SK-N-MC (cell line): ENCODE results near the gene UBAC2.

Source experiments
- DNase-seq: peaks from one replicate; pipeline ENCODE4 v3.0.0-alpha.2; 2011; ENCODE audit warnings: low read depth, low spot score
- H3K27ac ChIP-seq: fragments of 200-600 bp; sonication (generic); 2 replicates; pipeline ENCODE4 v1.5.1; 2016; ENCODE audit warnings: mixed run types
- H3K36me3 ChIP-seq: fragments of 200-600 bp; sonication (generic); 2 replicates; pipeline ENCODE4 v1.6.1; 2017; ENCODE audit warnings: antibody characterized with exemption, low read length, mixed read lengths; ENCODE audit not compliant: insufficient read depth
- H3K4me3 ChIP-seq: fragments of 200-600 bp; sonication (generic); 2 replicates; pipeline ENCODE4 v1.5.1; 2016
- H3K9ac ChIP-seq: fragments of 200-600 bp; sonication (generic); 2 replicates; pipeline ENCODE4 v1.8.0; 2017; ENCODE audit warnings: mixed run types, mixed read lengths; ENCODE audit not compliant: insufficient read length
- H3K9me3 ChIP-seq: fragments of 200-600 bp; sonication (generic); 2 replicates; pipeline ENCODE4 v1.6.1; 2017; ENCODE audit warnings: low read depth, mild to moderate bottlenecking, antibody characterized with exemption, low read length, moderate library complexity, mixed read lengths
- EZH2 ChIP-seq: fragments of 200-600 bp; sonication (generic); IDR thresholded peaks from one replicate; pipeline ENCODE4 v1.6.1; 2017; ENCODE audit warnings: antibody characterized with exemption
- FOXP2 ChIP-seq: optimal IDR thresholded peaks from 2 replicates; pipeline ENCODE3; 2011; ENCODE audit warnings: mild to moderate bottlenecking, moderate library complexity; ENCODE audit not compliant: insufficient read depth; ENCODE audit errors: extremely low read length, control extremely low read depth
- POLR2AphosphoS5 ChIP-seq: IDR thresholded peaks from 2 replicates; pipeline ENCODE4 v1.6.1; 2012; ENCODE audit warnings: mild to moderate bottlenecking, low read depth, low read length, borderline replicate concordance

Gene UBAC2

DNA sequence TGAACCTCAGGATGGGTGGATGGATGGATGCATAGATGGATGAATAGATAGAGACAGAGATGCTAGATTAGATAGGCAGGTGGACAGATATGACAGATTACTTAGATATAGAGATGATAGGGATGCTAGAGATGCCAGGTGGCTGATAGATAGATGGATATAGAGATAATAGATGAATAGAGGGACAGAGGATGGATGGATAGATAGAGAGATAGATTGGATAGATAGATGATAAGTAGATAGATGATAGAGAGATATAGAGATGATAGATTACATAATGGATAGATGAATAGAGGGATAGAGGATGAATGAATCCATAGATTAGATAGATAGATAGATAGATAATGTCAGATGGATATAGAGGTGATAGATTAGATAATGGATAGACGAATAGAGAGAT is 212.2 kb downstream of the UBAC2 start:
- TF ChIP-seq FOXP2, result no peak
- no peak for TF ChIP-seq POLR2AphosphoS5
- TF ChIP-seq EZH2, result no peak
- H3K27ac ChIP-seq, result no peak overlapping the region
- no peak overlapping the region for H3K9ac ChIP-seq

DNA sequence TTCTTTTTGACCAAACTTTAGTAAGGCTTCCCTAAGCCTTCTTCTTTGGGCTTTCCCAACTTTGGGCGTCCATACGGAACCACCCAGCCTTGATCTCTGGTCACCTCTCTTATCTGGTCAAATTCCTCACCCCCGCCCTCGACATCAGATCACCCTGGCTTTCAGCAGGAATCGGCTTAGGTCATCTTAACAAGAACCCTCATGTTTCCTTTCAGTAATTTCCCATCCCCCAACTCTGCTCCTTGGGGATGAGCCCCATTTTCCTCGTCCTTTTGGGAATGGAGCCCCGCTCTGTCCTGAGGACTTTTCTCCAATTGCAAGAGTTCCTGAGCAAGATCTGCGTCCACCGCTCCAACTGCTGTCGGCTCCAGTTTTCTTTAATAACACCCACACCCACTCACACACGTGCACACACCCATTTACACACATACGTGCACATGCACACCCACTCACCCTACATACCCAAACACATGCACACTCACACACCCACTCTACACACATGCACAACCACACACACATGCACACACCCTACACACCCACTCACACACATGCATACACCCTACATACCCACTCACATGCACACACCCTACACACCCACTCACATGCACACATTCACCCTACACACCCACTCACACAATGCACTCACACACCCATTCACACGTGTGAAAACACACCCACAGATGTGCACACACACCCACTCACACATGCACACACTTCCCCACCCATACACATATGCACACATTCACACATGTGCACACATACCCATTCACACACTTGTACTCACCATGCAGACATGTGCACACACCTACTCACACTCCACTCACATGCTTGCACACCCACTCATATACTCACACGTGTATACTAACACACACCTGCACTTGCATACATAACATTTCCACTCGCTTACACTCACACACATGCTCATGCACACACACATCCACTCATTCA is 213.7 kb downstream of the UBAC2 start:
- no peak overlapping the region for H3K9ac ChIP-seq
- no peaks in the 10 kb centered on the region for H3K9me3 ChIP-seq
- no peak overlapping the region for H3K4me3 ChIP-seq
- H3K27ac ChIP-seq, result no peak overlapping the region
- TF ChIP-seq FOXP2 (no peak), POLR2AphosphoS5 (no peak), EZH2 (no peak)
- no peaks in the 10 kb centered on the region for H3K36me3 ChIP-seq
- DNase-seq, result no peak

More for the DNA sequence above, 212.2 kb downstream of the UBAC2 start:
- no peak for DNase-seq
- no peak overlapping the region for H3K4me3 ChIP-seq
- no peaks in the 10 kb centered on the region for H3K9me3 ChIP-seq
- H3K36me3 ChIP-seq, result no peaks in the 10 kb centered on the region

DNA sequence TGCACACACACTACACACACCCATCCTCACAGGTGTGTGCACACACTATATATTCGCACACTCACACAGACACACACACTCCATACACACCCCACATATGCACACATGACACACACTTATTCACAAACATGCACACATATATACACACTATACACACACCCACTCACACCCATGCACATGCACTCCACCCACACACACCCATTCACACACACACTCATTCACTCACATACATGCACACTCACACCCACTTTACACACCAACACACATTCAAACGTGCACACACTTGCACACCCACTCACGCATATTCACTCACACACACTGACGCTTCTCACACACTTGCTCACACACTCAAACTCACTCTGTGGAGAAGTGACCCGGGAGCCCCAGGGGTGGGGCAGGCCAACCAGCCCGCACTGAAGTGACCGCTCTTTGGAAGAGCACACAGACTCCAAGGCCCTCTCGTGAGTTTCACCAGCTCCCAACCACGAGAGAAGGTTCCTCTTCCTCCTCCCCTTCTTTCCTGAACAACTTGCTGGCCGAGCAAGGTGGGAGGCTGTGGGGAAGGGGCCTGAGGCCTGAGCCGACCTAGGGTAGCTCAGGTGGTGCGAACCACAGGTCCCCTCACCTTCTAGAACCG is 214.5 kb downstream of the UBAC2 start:
- Histone ChIP-seq H3K27ac (no peak overlapping the region), H3K4me3 (no peak overlapping the region), H3K9me3 (no peaks in the 10 kb centered on the region), H3K36me3 (no peaks in the 10 kb centered on the region), H3K9ac (no peak overlapping the region)
- DNase-seq, result no peak
- no peak for TF ChIP-seq EZH2
- TF ChIP-seq FOXP2, result no peak
- TF ChIP-seq POLR2AphosphoS5, result no peak

DNA sequence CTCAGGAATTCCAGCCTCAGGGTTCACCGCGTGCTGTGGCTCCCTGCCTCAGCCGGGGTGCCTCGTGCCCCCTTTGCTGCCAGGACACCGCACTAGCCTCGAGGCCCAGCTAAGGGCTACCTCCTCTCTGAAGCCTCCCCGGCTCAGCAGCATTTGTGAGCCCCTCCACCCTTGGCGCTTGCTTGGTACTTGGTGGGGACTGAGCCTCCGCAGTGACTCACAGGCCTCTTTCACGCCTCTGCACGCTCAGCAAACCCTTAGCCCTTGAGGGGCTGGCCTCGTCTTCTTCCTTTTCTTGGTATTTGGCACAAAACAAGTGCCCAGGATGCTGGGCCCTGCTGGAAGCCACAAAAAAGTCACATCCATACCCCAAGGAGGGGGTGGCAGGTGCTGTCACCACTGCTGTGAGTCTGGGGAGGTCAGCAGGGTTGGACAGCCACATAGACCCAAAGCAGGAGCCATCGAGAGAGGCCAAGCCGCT is 215.2 kb downstream of the UBAC2 start:
- no peaks in the 10 kb centered on the region for H3K36me3 ChIP-seq
- no peaks in the 10 kb centered on the region for H3K9me3 ChIP-seq
- no peak overlapping the region for H3K9ac ChIP-seq
- no peak overlapping the region for H3K27ac ChIP-seq
- TF ChIP-seq POLR2AphosphoS5 (no peak), EZH2 (no peak), FOXP2 (no peak)
- H3K4me3 ChIP-seq, result no peak overlapping the region
- DNase-seq, result no peak

DNA sequence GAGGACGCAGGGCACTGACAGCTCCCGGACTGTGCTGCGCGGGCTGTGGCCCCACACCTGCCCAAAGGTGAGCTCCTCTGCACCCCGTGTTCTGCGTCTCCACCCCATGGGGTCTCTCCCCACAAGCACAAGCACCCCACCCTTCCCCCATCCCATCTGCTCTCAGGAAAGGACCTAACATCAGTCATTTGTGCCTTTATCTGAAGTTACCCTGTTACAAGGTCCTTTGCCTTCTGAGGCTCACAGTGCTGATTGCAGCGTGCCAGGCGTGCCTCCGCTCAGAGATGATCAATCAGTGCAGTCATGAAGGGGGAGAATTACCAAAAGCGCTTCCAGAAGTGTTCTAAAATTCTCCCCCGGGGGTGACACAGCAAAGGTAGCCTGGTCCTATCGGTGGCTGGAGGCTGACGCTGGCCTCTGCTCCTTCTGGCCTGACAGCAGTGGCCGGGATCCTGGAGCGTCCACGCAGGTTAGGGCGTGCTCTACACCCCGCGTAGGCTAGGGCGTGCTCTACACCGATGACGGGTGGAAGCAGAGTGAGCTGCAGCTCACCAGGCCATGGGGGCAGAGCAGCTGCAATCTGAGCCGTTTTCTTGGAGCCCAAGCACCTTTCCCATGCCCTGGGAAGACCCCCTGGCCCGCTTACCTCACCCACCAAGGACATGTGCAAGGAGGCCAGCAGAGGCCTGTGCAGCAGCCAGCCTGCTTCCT is 215.9 kb downstream of the UBAC2 start:
- DNase-seq, result no peak
- no peak overlapping the region for H3K9ac ChIP-seq
- H3K36me3 ChIP-seq, result no peaks in the 10 kb centered on the region
- no peak overlapping the region for H3K27ac ChIP-seq
- no peak overlapping the region for H3K4me3 ChIP-seq
- no peak for TF ChIP-seq POLR2AphosphoS5
- TF ChIP-seq EZH2, result no peak
- TF ChIP-seq FOXP2, result no peak
- H3K9me3 ChIP-seq, result no peaks in the 10 kb centered on the region

DNA sequence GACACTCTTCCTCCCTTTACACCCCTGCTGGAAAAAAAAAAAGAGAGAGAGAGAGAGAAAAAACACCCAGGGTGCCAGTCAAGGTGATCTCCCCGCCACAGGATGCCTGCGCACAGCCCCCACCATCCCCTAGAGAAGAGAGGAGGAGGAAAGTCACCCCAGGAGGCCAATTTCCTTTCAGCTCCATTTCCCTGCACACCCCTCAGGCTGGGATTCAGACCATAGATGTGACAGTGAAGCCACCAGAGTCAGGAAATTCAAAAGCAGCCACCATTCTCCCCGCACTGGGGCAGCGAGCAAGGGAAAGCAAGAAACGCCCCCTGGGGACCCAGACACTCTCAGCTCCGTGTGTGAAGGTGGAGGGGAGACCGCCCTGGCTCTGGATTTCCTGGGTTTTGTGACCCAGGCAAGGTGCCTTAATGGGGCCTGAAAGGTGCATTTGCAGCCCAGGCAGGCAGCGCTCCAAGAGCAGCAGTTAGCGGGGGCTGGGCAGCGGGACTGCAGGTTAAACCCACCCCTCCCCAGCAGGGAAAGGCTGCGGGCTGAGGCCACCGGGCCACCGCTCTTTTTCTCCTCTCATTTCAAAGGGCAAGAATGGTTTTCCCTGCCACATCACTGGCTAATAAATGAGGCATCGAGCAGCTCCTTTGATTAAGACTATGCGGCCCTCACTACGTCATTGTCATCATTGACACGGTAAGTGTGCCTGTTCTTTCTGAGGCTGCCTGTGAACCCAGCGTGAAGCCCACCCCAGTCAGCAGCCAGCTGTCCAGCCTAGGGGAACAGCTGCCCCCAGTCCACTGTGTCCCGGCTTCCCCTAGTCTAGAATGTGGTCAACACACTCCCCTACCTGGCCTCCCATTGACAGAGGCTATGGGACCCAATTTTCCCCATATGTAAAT is 216.8 kb downstream of the UBAC2 start:
- DNase-seq, result no peak
- Histone ChIP-seq H3K4me3 (no peak overlapping the region), H3K36me3 (no peaks in the 10 kb centered on the region), H3K9ac (no peak overlapping the region), H3K27ac (no peak overlapping the region), H3K9me3 (no peaks in the 10 kb centered on the region)
- TF ChIP-seq EZH2 (no peak), FOXP2 (no peak), POLR2AphosphoS5 (no peak)

DNA sequence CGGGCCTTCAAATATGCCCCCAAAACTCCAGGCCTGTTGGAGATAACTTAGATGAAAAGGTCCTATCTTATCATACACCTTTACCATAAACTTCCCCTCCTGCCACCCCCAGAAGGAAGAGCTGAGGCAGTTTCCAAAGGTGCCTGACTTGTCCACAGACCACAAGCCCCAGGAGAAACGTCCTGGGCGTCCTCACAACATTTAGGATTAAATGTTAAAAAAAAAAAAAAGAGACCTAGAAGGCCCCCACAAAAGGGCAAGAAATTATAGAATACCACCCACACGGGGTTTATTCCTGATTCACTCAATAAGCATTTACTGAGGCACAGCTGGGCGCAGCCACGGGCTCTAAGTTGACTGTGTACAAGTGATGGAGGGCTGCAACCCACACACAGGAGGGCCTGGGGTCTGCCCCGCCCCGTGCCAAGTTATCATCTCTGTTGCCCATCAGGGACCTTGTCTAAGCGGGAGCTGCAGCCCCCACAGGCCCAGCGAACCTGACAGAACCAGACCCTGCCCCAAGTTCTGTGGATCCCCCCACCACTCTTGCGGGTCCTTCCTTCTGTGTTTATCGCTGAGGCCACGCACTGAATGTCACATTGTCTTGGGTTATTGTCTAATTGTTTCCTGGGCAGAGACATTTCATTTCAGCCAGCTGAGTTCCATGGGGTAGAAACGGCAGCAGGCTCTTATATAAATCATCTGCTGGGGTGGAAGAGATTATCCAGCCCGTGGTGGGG is 217.6 kb downstream of the UBAC2 start:
- no peak for TF ChIP-seq FOXP2
- TF ChIP-seq EZH2, result no peak
- TF ChIP-seq POLR2AphosphoS5, result no peak

More for the DNA sequence above, 217.6 kb downstream of the UBAC2 start:
- Histone ChIP-seq H3K9ac (no peak overlapping the region), H3K27ac (no peak overlapping the region), H3K9me3 (no peaks in the 10 kb centered on the region), H3K4me3 (no peak overlapping the region), H3K36me3 (no peaks in the 10 kb centered on the region)
- DNase-seq, result no peak
